HG03521 (cell line): ENCODE measurements around the gene ZNF296.

Experiments
- ATAC-seq: cut with Tn5 transposase; IDR thresholded peaks from one replicate; pipeline ENCODE4 v1.9.1; 2021; ENCODE audit warnings: mild to moderate bottlenecking, moderate library complexity; ENCODE audit not compliant: unreplicated experiment

ZNF296 gene

DNA sequence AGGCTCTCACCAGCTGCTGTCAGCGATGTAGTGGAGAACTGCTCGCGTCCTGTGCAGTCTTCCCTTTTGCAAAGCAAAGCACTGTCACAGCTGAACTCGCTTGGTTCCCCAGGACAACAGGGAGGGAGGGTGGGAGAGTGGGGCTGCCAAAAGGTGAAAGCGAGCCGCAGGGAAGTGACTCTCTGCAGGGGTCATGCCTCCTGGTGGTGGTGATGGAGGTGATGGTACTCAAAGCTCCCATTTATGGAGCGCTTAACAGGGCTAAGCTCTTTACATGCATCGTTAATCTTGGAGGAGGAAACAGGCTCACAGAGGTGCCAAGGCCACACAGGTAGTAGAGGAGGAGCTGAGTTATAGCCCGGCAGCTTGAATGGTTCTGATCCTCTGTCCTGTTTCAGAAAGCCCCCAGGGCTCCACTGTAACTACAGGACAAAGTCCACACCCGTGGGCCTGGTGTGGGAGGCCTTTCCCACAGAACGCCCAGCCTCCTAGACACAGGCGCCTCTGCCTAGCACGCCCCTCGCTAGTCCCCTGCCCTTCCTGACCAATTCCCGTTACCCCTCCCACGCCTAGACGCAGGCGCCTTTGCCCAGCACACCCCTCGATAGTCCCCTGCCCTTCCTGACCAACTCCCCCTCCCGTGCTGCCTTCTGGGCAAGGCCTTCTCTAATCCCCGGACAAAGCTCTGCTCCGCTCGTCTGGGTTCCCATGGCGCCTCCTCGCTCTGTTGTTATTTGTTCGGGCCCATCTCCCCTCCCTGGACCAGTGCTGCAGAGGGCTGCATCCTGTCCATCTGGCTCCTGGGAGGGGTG lies 27.4 kb upstream of the ZNF296 start:
- no peak for ATAC-seq

GRCh38 chr19:45103156-45103507 lies 26.9 kb upstream of the ZNF296 start:
- no peak for ATAC-seq

DNA sequence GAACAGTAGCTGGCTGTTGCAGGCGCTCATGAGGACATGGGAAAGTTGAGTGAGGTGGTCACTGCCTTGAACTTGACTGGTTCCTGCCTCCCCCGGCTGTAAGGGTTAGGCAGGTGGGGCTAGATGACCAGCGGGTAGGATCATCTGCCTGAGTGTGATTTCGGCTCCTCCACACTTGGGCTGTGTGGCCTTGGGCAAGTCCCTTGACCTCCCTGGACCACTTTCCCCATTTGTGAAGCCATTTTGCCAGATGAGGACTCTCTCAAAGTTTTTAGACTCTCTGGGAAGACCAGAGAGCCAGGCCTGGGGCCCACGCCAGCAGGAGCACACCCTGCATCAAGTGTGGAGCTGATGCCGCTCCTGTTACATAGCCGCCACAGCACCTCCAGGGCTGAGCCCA lies 26.2 kb upstream of the ZNF296 start:
- ATAC-seq, result no peak

- no peak for ATAC-seq
These were observed 25.5 kb upstream of the ZNF296 start for GRCh38 chr19:45101806-45102205.

- ATAC-seq, result no peak
These were observed 24.6 kb upstream of the ZNF296 start for GRCh38 chr19:45100846-45101252.

GRCh38 chr19:45100201-45100600 lies 23.9 kb upstream of the ZNF296 start:
- ATAC-seq, result no peak

DNA sequence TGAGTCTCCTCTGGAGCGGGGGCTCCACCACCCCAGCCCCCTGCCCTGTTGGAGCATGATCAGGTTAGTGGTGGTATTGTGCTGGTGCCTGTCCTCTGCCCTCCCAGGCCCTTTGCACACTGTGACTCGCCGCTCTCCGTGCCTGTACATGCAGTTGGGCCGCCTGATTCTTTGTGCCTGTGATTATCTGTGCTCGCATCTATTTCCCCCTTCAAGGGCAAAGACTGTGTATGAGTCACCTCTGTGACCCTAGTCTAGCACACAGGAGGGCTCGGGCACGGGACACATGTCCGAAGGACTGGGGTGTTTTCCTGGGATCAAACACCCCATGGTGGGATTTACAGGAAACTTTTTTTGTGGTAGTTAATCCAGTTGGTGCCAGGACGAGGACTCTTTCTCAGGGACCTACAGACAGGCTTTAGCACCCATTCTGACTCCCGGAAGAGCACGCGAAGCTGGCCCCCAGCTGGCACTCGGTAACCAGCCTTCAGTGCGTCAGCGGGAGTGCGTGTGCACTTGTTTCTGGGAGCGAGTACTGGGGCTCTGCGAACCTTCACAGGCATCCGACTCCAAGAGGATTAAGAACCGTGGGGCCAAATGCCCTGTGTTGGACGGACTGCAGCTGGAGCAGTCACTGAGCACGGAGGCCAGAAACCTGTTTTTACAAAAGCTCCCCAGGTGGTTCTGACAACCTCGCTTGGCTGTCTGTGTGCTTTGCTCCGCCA lies 23.4 kb upstream of the ZNF296 start:
- ATAC-seq, result no peak

- no peak for ATAC-seq
These were observed 22.5 kb upstream of the ZNF296 start for GRCh38 chr19:45098521-45099466.

GRCh38 chr19:45097776-45098520 lies 21.7 kb upstream of the ZNF296 start:
- no peak for ATAC-seq

DNA sequence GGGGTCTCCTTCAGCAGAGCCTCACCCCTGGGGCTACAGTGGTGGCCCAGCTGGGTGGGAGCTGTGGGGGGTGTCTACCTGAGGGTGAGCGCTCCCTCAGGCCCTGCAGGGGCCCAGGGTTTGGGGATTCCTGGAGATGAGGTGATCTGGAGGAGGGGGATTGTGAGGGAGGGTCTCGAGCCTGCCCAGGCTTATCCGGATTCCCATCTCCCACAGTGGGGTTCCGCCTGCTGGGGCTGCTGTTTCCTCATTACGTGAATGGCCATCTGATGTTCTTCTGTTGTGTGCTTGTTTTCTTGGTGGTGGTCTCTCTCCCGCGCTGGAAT lies 21.1 kb upstream of the ZNF296 start:
- ATAC-seq, result no peak

DNA sequence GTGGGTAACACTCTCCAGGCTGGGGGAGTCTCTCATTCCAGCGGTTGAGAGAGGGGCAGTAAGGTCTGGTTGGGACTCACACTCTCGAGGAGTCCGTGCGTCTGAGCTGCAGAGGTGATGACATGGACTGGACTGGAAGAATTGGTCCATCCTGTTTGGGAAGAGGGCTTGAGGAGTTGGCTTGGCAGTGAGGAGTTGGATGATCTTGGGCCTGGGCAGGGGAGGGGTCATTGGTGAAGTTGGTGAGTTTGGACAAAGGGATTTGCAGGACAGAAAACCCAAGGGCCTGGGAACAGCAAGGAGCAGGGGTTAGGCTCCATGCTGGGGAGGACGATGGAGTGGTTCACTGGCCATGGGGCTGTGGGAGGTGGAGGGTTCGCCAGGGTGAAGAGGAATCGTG lies 20.4 kb upstream of the ZNF296 start:
- no peak for ATAC-seq

- no peak for ATAC-seq
These were observed 19.5 kb upstream of the ZNF296 start for GRCh38 chr19:45095496-45096413.

DNA sequence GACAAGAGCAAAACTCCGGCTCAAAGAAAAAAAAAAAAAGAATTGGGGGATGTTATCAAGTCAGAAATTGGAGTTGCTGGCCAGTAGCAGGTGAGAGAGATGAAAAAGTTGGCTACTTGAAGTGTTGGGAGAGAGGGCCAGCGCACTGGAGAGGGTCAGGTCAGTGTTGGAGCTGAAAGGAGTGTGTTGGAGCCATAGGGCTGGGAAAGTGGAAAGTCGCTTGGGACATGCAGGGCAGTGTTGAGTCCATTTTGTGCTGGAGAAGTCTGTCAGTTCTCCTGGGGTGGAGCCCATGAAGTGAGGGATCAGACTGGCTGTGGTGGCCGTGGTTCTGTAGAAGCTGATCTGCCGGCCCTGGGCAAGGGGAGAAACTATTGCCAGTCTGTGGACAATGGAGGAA lies 18.4 kb upstream of the ZNF296 start:
- no peak for ATAC-seq

DNA sequence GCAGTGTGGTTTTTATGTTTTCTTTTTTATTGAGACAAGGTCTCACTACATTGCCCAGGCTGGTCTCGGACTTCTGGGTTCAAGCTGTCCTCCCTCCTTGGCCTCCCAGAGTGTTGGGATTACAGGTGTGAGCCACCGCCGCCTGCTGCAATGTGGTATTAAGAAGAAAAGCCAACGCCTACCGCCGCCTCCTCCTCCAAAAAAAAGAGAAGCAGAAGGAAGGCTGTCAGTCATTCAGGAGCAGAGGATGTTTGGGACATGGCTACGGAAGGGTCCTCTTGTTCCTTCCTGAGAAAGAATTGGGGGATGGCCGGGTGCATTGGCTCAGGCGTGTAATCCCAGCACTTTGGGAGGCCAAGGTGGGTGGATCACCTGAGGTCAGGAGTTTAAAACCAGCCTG lies 17.9 kb upstream of the ZNF296 start:
- no peak for ATAC-seq

GRCh38 chr19:45092747-45093678 lies 16.7 kb upstream of the ZNF296 start, which contains the start of gene PPP1R37:
Gene PPP1R37 (plus strand): TSS chr19:45093179. CDS start chr19:45093326, 147 bp downstream.
- peak; percentile 54 for ATAC-seq

GRCh38 chr19:45091031-45091923 lies 15.0 kb upstream of the ZNF296 start:
- peak; percentile 56 for ATAC-seq

- ATAC-seq, result no peak
These were observed 14.3 kb upstream of the ZNF296 start for GRCh38 chr19:45090606-45091005.

DNA sequence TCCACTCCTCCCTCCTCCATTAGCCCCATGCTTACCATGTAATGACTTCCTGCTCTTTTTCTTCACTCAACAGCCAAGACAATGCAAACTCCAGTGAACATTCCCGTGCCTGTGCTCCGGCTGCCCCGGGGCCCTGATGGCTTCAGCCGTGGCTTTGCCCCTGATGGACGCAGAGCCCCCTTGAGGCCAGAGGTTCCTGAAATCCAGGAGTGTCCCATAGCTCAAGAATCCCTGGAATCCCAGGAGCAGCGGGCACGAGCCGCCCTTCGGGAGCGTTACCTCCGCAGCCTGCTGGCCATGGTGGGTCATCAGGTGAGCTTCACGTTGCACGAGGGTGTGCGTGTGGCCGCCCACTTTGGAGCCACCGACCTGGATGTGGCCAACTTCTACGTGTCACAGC lies 13.8 kb upstream of the ZNF296 start:
- no peak for ATAC-seq
